ENCODE results near the gene RARRES1.

GRCh38 chr3:158652463-158652862 is 79.8 kb downstream of the RARRES1 start:
- TF ChIP-seq, protein P1, sequence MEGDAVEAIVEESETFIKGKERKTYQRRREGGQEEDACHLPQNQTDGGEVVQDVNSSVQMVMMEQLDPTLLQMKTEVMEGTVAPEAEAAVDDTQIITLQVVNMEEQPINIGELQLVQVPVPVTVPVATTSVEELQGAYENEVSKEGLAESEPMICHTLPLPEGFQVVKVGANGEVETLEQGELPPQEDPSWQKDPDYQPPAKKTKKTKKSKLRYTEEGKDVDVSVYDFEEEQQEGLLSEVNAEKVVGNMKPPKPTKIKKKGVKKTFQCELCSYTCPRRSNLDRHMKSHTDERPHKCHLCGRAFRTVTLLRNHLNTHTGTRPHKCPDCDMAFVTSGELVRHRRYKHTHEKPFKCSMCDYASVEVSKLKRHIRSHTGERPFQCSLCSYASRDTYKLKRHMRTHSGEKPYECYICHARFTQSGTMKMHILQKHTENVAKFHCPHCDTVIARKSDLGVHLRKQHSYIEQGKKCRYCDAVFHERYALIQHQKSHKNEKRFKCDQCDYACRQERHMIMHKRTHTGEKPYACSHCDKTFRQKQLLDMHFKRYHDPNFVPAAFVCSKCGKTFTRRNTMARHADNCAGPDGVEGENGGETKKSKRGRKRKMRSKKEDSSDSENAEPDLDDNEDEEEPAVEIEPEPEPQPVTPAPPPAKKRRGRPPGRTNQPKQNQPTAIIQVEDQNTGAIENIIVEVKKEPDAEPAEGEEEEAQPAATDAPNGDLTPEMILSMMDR (IDR thresholded peaks at IDR 0.05; ENCODE audit: low read depth, low read length, poor library complexity, severe bottlenecking): no peak
- TF ChIP-seq EZH2phosphoT487 (IDR thresholded peaks at IDR 0.05; ENCODE audit: borderline replicate concordance, low read length): no peak

Measured in DOHH2 (cell line).